Putamen (tissue), 1 donor: Measurements from ENCODE around the gene HSH2D.
"Not testable (repeated sequence)": the region's sequence is repeated elsewhere in the genome, so short reads cannot be mapped to it uniquely, and the experiment has no call there.

ENCODE experiments used
- DNase-seq: peaks from one replicate; pipeline ENCODE4 v3.0.0-alpha.2; 2016; ENCODE audit warnings: low spot score

HSH2D gene

DNA sequence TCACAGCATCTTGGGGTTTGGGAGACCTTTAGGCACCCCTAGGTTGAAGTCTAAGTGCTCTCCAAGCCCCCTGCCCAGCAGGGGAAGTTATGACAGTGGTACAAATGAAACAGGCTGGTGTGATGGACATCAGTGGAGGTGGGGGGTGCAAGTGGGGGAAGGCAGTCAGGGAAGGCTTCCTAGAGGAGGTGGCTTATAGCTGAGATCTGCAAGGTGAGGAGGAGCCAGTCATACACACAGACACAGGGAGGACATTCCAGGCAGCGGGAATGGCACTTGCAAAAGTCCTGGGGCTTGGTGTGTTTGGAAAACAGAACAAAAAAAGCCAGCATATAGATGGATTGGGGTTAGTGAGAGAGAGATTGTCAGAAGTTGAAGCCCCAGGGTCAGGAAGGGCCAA, 11.6 kb downstream of the HSH2D start:
- DNase-seq: no peak

GRCh38 chr19:16156904-16157303, 13.4 kb downstream of the HSH2D start:
- DNase-seq: no peak

GRCh38 chr19:16157601-16158000, 14.1 kb downstream of the HSH2D start:
- no peak for DNase-seq

DNA sequence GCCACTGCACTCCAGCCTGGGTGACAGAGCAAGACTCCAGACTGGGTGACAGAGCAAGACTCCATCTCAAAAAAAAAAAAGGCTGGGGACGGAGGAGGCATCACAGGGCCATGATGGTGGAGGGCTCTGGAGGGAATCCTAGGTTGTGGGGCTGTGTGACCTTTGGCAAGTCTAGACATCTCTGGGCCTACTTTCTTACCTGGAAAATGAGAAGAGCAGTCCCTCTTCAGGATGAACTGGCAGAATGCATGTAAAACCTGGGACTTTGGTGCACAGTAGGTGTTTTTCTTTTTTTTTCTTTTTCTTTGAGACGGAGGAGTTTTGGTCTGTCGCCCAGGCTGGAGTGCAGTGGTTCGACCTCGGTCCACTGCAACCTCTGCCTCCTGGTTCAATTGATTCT, 16.2 kb downstream of the HSH2D start:
- no peak for DNase-seq

DNA sequence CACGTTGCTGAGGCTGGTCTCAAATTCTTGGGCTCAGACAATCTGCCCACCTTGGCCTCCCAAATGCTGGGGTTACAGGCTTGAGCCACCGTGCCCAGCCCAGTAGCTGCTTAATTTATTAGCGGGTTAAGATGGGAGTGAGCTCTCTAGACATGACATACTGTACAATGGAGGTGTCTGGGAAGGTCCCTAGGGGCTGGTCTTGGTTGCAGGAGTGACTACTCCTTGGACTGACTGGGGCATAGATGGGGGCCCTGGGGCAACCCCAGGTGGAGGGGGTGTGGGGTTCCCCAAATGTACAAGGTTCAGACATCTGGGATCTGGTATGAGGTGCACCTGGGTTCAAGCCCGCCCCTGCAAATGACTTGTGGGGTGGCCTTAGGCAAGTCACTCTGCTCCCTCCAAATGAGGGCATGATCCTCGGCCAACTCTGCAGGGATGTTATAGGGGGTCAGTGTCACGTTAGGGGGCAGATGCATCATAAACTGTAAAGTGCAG, 17.0 kb downstream of the HSH2D start:
- DNase-seq: no peak

DNA sequence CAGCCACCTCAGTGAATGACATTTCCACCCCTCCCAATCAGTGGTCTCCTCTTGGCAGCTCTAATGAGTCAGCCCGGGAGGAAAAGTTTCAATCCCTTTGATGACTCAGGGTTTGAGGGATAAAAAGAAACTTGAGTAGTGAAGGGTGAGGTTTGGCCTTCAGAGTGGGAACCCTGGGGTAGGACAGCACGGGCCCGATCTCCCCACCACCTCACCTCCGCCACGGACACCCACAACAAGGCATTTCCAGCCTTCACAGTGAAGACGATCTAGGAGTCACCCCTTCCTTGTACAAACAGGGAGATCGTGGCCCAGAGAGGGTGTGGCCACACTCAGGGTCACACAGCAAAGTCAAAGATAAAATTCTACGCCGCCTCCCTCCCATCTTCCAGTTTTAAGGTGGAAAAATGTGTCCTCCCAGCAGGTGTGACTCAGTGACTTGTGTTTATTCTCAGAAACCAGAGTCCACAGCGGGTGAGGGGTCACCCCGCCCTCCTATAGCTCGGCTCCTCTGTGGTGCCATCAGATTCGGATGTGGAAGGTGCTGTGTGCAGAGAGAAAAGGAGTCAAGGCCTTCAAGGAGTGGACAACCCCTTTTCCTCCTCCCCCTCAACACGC, 17.6 kb downstream of the HSH2D start:
- DNase-seq: no peak

- DNase-seq: no peak
Observed at GRCh38 chr19:16161840-16162239, 18.4 kb downstream of the HSH2D start.

- no peak for DNase-seq
Observed at GRCh38 chr19:16164222-16164890, 20.9 kb downstream of the HSH2D start.

DNA sequence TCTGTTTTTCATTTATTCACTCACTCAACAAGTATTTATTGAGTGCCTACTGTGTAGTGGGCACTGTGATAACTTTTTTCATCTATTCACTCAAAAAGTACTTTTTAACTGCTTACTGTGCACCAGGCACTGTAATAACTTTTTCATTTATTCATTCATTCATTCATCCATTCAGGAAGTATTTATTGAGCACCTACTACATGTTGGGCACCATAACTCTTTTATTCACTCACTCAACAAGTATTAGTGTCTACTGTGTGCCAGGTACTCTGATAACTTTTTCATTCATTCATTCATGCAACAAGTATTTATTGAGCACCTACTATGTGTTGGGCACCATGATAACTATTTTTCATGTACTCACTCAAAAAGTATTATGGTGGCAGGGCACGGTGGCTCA, 22.9 kb downstream of the HSH2D start:
- no peak for DNase-seq

GRCh38 chr19:16167055-16167454, 23.6 kb downstream of the HSH2D start:
- DNase-seq: no peak

GRCh38 chr19:16168465-16169081, 25.1 kb downstream of the HSH2D start:
- no peak for DNase-seq

DNA sequence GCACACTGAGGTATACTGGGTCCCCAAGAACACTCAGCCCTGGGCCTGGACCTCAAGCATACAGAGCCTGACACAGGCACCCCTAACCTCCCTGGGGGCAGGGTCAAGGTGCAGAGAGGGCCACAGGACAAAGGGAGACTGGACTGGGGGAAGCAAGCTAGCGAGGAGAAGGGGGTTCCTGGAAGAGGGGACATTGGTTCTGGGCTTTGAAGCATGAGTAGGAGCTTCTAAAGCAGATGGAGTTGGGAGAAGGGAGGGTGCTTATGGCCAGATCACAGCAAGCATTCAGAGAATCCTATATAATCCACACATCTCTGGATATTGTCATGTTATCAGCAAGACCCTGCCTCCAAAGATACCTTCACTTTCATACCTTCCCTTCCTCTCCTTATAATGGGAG, 26.6 kb downstream of the HSH2D start:
- DNase-seq: no peak

- DNase-seq: no peak
Observed at GRCh38 chr19:16175954-16176353, 32.5 kb downstream of the HSH2D start.

- DNase-seq: not testable (repeated sequence)
Observed at GRCh38 chr19:16178866-16179265, 35.4 kb downstream of the HSH2D start.

DNA sequence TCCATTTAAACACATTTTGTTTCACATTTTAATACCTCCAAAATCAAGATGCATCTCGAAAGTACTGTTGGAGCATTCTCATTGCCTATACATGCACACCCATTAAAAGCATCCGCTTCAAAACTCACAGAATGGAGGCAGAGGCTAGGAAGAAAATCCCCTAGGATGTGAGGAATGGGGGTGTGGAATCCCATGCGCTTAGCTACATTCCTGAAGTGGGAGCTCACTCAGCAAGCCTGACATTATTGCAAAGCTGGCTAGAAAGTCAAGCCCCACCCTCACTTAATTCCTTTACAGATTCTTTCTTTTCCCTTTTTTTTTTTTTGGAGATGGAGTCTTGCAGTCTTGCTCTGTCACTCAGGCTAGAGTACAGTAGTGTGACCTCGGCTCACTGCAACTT, 37.1 kb downstream of the HSH2D start:
- DNase-seq: no peak

DNA sequence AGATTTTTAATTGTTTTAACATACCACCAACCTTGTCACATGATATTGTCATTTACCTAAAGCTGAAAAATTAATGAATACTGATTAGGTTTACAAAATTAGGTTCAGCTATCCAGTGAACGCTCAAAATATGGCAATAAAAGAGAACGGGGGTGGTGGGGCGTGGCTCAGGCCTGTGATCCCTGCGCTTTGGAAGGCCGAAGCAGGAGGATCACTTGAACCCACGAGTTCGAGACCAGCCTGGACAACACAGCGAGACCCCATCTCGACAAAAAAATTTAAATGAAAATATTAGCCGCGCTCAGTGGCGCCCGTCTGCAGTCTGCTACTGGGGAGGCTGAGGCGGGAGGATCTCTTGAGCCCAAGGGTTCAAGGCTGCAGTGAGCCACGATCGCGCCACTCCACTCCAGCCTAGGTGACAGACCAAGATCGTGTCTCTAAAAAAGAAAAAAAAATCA, 41.2 kb downstream of the HSH2D start:
- DNase-seq: no peak

DNA sequence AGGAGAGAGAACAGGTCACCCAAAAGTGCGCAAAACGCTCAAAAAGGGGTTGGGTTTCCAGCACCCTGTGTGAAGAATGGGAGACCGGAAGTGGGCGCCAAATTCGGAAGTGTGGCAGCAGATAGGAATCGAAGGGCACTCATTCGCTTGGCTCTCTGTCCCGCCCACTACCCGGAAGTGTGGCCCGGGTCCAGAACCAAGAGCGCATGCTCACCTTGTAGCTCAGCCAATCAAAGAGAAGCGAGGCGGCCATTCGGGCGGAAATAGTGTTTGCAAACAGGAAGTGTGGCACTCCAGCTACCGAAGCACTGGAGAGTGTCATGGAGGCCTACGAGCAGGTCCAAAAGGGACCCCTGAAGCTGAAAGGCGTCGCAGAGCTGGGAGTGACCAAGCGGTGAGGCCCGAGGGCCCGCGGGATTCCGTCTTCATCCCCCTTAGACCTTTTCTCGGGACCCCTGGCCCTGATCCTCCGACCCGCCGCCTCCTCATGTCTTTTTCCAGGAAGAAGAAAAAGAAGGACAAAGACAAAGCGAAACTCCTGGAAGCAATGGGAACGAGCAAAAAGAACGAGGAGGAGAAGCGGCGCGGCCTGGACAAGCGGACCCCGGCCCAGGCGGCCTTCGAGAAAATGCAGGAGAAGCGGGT, 41.8 kb downstream of the HSH2D start, which contains the start of gene FAM32A:
FAM32A (plus strand) TSS at position 288 of the 645 bp plus-strand sequence; CDS start at position 321, 33 bp downstream.
- peak; percentile 98 for DNase-seq

- no peak for DNase-seq
Observed at GRCh38 chr19:16185768-16186123, 42.3 kb downstream of the HSH2D start.

DNA sequence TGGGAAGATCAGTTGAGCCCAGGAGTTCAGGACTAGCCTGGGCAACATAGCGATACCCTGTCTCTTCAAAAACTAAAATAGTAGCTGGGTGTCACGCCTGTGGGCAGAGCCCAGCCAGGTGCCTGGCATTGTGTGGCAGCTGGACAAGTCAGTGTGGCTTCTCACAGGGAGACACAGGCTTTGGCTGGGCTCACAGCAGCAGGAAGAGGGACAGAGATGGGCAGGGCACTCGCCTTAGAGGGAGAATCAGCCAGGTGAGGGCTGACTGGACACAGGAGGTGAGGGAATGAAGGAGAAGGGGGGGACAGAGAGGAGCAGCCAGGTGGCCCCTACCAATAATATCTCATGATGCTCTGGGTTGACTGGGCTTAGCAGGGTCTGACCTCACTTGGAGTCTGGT, 45.0 kb downstream of the HSH2D start:
- no peak for DNase-seq

DNA sequence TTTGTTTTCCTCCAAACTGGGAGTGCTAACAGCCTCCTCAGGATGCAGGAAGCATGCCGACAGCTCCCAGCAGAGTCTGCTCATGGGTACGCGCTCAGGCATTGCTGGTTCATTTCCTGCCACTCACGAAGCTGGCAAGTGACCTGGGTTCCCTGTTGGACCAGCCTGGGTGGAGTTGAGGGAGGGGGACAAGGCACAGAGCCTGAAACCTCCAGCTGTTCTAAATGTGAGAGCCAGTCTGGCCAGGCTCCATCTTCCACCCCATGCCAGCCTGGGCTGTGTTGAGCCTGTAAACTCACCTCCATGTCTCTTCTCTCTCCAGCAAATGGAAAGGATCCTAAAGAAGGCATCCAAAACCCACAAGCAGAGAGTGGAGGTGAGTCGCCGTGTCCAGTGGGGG, 46.7 kb downstream of the HSH2D start:
- no peak for DNase-seq

DNA sequence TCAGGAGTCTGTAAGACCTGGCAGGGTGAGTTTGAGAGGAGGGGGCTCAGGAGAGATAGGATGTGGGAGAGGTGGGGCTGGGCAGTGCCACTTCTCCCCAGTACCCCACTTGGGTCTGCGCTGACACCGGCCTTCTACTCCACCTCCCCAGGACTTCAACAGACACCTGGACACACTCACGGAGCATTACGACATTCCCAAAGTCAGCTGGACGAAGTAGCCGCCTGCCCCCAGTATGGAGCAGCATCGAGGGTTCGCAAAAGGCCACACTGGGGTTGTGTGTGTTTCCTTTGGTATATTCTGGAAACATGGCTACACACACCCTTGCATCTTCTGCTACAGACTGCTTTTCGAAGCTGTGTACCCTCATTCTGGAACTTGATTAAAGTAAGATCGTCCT, 47.3 kb downstream of the HSH2D start:
- no peak for DNase-seq

DNA sequence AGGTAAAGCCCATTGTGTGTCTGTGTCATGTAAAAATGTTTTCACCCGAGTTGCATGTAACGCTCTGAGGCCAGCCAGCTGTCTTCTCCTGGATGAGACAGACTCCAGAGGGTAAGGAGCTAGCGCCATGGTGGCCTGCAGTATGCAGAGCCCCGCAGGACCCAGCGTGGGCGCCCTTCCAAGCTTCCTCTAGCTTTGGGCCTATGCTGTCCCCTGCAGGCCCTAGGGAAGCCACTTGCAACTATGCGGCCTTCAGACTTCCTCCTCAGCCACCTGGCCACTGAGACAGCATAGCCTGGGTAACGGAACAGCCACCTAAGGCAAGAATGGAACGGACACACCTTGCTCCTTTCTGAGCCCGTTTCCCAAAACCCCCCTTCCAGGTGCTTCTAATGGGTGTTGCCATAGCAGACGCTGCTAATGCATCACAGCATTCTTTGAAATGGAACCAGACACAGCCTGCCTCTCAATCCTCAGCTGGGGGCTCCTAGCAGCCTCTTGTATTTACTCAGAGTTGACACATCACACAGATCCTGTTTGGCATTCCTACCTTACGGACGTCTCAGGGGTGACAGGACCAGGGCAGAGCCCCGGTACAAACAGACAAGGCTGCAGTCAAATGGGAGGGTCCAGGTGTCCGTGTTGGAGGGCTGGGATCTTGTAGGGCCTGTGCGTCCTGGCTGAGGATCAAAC, 47.9 kb downstream of the HSH2D start:
- no peak for DNase-seq
